ENCODE measurements around the gene STK32C. TPM values are rescaled to one million over a fixed set of nuclear protein-coding genes. Genes with fewer than 3 reads are reported as not detected.

Gene STK32C
- total RNA-seq, 1 experiment from 2014 or later = 13.9 TPM

DNA sequence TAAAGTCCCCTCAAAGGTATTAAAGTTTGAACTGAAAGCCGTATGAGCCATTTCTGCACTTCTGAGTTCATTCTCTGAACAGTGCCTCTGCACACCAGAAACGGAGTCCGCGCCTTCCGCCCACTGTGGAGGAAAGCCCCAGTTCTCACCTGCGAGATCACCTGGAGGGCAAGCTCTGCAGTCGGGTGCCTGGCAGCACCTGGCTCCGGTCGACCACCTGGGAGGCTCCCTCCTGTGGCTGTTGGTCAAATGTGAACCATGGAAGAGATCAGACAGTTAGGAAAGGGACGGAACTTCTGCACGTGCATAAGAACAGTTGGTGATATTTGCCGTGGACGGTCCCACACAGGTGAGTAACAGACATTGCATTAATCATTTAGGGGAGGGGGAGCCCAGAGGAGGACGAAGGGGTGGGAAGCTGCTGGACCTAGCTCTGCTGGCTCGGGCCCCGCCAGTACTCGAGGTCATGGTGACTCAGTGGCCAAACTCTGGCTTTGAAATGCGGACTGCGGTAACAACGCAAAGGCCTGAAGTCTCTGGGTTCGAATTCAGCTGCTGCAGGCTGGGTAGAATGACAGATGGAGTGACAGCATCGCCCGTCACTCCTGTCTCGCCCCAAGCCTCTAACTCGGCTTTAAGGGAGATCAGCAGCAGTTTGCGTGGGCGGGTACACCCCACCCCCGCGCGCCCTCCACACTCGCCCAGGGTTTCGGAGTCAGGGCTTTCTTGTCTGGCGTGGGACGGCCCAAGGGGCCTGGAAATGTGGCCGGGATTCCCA lies 122.7 kb downstream of the STK32C start:
- intact Hi-C loops (cut with micrococcal nuclease; ENCODE audit: unreplicated experiment) = no loop called here
- Histone ChIP-seq H3K4me1 (replicated peaks; ENCODE audit: insufficient read depth) (no peaks in the 10 kb centered on the region), H3K79me2 (ENCODE audit: low read depth) (no peaks in the 10 kb centered on the region), H4K20me1 (ENCODE audit: insufficient read depth) (no peaks in the 10 kb centered on the region), H3K27me3 (ENCODE audit: insufficient read depth, low read depth) (no peaks in the 10 kb centered on the region), H3K4me2 (no peak overlapping the region), H3F3A (ENCODE audit: insufficient read depth, low read depth) (no peaks in the 10 kb centered on the region), H3K36me3 (ENCODE audit: low read depth) (no peaks in the 10 kb centered on the region), H3K27ac (no peak overlapping the region), H3K9me2 (ENCODE audit: insufficient read depth) (no peaks in the 10 kb centered on the region), H3K9me3 (ENCODE audit: insufficient read depth, low read depth) (no peaks in the 10 kb centered on the region), H3K4me3 (no peak overlapping the region), H2AFZ (no peak overlapping the region)
- no peak for DNase-seq
- TF ChIP-seq, protein P1, sequence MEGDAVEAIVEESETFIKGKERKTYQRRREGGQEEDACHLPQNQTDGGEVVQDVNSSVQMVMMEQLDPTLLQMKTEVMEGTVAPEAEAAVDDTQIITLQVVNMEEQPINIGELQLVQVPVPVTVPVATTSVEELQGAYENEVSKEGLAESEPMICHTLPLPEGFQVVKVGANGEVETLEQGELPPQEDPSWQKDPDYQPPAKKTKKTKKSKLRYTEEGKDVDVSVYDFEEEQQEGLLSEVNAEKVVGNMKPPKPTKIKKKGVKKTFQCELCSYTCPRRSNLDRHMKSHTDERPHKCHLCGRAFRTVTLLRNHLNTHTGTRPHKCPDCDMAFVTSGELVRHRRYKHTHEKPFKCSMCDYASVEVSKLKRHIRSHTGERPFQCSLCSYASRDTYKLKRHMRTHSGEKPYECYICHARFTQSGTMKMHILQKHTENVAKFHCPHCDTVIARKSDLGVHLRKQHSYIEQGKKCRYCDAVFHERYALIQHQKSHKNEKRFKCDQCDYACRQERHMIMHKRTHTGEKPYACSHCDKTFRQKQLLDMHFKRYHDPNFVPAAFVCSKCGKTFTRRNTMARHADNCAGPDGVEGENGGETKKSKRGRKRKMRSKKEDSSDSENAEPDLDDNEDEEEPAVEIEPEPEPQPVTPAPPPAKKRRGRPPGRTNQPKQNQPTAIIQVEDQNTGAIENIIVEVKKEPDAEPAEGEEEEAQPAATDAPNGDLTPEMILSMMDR (conservative IDR thresholded peaks at IDR 0.05) = no peak
- no peak for TF ChIP-seq EZH2 (IDR thresholded peaks at IDR 0.05; ENCODE audit: low read depth)
- POLR2A ChIA-PET (ENCODE audit: unreplicated experiment) = no interaction called here
- CTCF ChIA-PET = no interaction called here
- no TSS peak for BruUV-seq (replicated peaks)

DNA sequence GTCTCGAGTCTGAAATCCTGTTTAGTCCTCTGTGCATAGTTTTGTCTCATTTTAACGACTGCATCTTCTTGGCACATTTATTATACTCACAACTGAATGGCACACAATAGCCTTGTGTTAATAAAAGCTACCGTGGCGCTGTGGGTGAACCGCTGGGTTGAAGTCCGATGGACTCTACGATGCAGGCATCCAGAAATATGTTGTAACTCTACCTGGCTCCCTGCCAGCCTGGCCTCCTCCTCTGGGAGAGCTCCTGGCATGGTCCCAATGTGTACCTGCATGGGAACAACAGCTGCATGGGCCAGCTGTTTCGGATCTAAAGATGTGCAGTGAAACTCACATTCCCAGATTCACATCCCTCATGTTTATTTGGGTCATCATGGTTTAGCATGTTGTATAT lies 124.7 kb downstream of the STK32C start:
- H3F3A ChIP-seq (ENCODE audit: insufficient read depth, low read depth) = no peaks in the 10 kb centered on the region
- no peaks in the 10 kb centered on the region for H3K27me3 ChIP-seq (ENCODE audit: insufficient read depth, low read depth)
- no peaks in the 10 kb centered on the region for H3K79me2 ChIP-seq (ENCODE audit: low read depth)
- CTCF ChIA-PET = no interaction called here
- H3K4me3 ChIP-seq = no peak overlapping the region
- H2AFZ ChIP-seq = no peak overlapping the region
- H3K4me2 ChIP-seq = no peak overlapping the region
- no peaks in the 10 kb centered on the region for H4K20me1 ChIP-seq (ENCODE audit: insufficient read depth)
- no TSS peak for BruUV-seq (replicated peaks)
- no peaks in the 10 kb centered on the region for H3K9me2 ChIP-seq (ENCODE audit: insufficient read depth)
- H3K9me3 ChIP-seq (ENCODE audit: insufficient read depth, low read depth) = no peaks in the 10 kb centered on the region
- TF ChIP-seq EZH2 (IDR thresholded peaks at IDR 0.05; ENCODE audit: low read depth) = no peak
- TF ChIP-seq, protein P1 (conservative IDR thresholded peaks at IDR 0.05) = no peak
- H3K4me1 ChIP-seq (replicated peaks; ENCODE audit: insufficient read depth) = no peaks in the 10 kb centered on the region
- intact Hi-C loops (cut with micrococcal nuclease; ENCODE audit: unreplicated experiment) = no loop called here
- no peak for DNase-seq
- POLR2A ChIA-PET (ENCODE audit: unreplicated experiment) = no interaction called here
- H3K36me3 ChIP-seq (ENCODE audit: low read depth) = no peaks in the 10 kb centered on the region
- no peak overlapping the region for H3K27ac ChIP-seq

DNA sequence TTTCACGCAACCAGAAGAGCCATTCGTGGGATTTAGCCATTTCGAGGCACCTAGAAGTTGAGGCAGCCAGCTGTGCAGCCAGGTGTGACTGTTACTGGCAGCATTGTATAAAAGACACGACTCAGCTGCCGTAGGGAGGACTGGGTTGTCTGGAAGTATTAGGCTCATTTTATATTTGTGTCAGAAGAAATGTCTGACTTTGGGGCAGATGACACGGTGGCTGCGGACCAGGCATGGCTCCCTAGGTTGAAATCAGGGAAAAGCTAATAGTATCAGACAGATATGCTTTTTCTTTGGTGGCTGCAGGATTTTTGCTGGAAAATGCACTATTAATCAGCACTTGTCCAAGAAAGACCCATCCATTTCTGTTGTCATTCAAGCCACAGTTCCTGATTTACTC lies 125.2 kb downstream of the STK32C start:
- H3F3A ChIP-seq (ENCODE audit: insufficient read depth, low read depth) = no peaks in the 10 kb centered on the region
- no peak for DNase-seq
- CTCF ChIA-PET = no interaction called here
- H3K4me2 ChIP-seq = no peak overlapping the region
- H4K20me1 ChIP-seq (ENCODE audit: insufficient read depth) = no peaks in the 10 kb centered on the region
- no peaks in the 10 kb centered on the region for H3K9me3 ChIP-seq (ENCODE audit: insufficient read depth, low read depth)
- H2AFZ ChIP-seq = no peak overlapping the region
- H3K4me3 ChIP-seq = no peak overlapping the region
- intact Hi-C loops (cut with micrococcal nuclease; ENCODE audit: unreplicated experiment) = no loop called here
- TF ChIP-seq, protein P1 (conservative IDR thresholded peaks at IDR 0.05) = no peak
- no peaks in the 10 kb centered on the region for H3K4me1 ChIP-seq (replicated peaks; ENCODE audit: insufficient read depth)
- H3K9me2 ChIP-seq (ENCODE audit: insufficient read depth) = no peaks in the 10 kb centered on the region
- H3K36me3 ChIP-seq (ENCODE audit: low read depth) = no peaks in the 10 kb centered on the region
- no peaks in the 10 kb centered on the region for H3K79me2 ChIP-seq (ENCODE audit: low read depth)
- no peaks in the 10 kb centered on the region for H3K27me3 ChIP-seq (ENCODE audit: insufficient read depth, low read depth)
- POLR2A ChIA-PET (ENCODE audit: unreplicated experiment) = no interaction called here
- BruUV-seq (replicated peaks) = no TSS peak
- no peak overlapping the region for H3K27ac ChIP-seq
